ENCODE measurements around the gene COTL1. TPM values are rescaled to one million over a fixed set of nuclear protein-coding genes. Genes with fewer than 3 reads are reported as not detected.

Gene COTL1
- total and polyA plus RNA-seq, 9 donors = 13.8 to 46.4 (median 29.3) TPM

DNA sequence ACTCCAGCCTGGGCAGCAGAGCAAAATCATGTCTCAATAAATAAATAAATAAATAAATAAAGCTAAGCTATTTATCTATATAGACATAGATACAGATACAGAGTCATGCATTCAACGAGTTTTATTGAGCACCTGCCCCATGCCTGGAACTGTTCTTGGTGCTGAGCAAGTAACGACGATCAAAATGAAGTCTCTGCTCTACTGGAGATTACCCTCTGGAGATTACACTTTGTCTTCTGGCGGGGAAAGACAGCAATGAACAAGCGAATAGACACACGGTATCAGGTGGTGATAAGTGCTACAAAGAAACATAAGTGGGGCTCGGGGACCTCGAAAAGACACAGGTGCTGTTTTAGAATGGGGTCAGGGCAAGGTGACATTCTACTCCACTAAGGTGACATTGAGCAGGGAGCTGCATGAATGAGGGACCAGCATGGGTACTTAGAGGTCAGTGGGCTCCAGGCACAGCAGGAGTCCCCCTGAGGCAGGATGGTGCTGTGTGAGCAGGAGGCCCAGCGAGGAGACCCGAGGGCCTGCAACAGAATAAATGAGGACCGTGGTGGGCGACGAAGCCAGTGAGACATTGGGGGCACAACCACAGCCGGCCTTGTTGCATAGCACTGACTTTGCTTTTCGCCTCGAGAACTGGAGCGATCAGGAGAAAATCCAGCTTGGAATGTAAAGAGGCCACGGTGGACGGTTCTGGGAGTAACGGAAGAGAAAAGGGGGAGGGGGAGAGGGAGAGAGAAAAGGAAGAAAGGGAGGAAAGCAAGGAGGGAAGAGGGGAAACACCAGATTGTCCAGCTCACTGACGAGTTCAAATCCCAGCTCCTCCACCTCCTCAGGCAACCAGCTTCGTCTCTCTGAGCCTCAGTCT lies 71.0 kb downstream of the COTL1 start:
- H3K27me3 ChIP-seq = no peaks in the 10 kb centered on the region
- H3K36me3 ChIP-seq = no peaks in the 10 kb centered on the region
- no peak for DNase-seq
- no peak overlapping the region for H3K4me3 ChIP-seq
- TF ChIP-seq EP300 (IDR thresholded peaks at IDR 0.05) (no peak), POLR2A (IDR thresholded peaks at IDR 0.05) (no peak)
- TF ChIP-seq, protein P1, sequence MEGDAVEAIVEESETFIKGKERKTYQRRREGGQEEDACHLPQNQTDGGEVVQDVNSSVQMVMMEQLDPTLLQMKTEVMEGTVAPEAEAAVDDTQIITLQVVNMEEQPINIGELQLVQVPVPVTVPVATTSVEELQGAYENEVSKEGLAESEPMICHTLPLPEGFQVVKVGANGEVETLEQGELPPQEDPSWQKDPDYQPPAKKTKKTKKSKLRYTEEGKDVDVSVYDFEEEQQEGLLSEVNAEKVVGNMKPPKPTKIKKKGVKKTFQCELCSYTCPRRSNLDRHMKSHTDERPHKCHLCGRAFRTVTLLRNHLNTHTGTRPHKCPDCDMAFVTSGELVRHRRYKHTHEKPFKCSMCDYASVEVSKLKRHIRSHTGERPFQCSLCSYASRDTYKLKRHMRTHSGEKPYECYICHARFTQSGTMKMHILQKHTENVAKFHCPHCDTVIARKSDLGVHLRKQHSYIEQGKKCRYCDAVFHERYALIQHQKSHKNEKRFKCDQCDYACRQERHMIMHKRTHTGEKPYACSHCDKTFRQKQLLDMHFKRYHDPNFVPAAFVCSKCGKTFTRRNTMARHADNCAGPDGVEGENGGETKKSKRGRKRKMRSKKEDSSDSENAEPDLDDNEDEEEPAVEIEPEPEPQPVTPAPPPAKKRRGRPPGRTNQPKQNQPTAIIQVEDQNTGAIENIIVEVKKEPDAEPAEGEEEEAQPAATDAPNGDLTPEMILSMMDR (IDR thresholded peaks at IDR 0.05) = no peak
- H3K4me1 ChIP-seq (ENCODE audit: insufficient read depth) = no peaks in the 10 kb centered on the region
- WGBS, 3 donors = 78 to 86% (median 81%) methylated on average over 22 of the region's 22 CpGs
- H3K9me3 ChIP-seq = no peaks in the 10 kb centered on the region
- no peak overlapping the region for H3K27ac ChIP-seq
- intact Hi-C loops (cut with DNase I) = no loop called here

DNA sequence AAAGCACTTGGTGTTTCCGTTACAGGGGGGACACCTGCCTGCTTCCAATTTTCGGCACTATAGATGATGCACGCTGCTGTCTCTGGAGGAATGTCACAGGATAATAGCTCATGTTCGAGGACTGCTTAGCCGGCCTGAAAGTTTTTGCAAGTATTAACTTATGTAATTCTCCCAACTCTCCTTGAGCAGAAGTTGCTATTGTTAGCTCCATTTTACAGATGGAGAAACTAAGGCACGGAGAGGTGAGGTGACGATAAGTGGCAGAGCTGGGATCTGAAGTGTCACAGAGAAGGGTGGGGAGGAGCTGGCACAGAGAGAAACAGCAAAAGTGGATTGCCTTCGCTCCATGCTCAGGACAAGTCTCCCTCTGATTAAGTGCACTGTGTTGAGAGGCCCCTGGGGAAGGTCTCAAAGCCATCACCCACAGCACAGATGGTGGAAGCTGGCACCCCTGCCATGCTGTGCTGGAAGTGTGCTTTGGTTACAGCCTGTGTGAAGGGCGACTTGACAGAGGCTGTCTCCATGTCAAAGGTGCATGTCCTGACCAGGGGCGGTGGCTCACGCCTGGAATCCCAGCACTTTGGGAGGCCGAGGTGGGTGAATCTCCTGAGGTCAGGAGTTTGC lies 72.7 kb downstream of the COTL1 start:
- Histone ChIP-seq H3K36me3 (no peaks in the 10 kb centered on the region), H3K4me1 (ENCODE audit: insufficient read depth) (no peaks in the 10 kb centered on the region), H3K9me3 (no peaks in the 10 kb centered on the region), H3K27me3 (no peaks in the 10 kb centered on the region), H3K4me3 (no peak overlapping the region), H3K27ac (no peak overlapping the region)
- DNase-seq = no peak
- TF ChIP-seq EP300 (IDR thresholded peaks at IDR 0.05) = no peak
- TF ChIP-seq POLR2A (IDR thresholded peaks at IDR 0.05) = no peak
- TF ChIP-seq, protein P1 (IDR thresholded peaks at IDR 0.05) = no peak
- intact Hi-C loops (cut with DNase I) = no loop called here
- WGBS, 3 donors = 73 to 85% (median 74%) methylated on average over 12 of the region's 12 CpGs

DNA sequence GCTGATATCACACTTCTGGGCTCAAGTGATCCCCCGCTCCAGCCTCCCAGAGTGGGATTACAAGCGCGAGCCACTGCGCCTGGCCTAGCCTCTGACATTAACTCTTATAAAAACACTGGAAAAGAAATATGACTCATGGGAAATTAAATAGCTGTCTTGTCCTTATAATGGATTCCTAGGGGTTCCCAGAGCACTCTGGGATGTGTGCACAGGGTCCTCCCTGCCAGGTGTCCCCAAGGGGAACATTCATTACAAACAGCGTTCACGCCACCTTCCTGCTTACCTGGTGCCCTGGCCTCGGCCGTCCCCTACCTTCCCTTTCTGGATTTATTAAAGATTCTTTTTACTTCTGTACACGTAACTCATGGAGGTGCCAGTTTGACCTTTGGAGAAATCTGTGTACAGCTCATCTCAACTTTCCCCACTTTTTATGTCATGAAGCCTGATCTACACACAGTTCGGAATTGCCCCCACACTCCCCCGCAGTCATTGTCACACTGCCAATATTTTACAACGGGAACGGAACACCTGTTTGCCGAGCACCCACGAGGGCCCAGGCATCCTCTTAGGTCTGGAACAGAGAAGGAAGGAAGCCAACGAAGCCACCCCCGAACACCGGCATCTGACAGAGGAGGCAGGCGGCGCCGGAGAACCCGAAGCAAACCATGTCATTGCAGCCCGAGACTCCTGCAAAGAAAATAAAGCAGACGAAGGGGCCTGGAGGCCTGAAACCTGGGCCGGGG lies 73.7 kb downstream of the COTL1 start:
- H3K4me3 ChIP-seq = no peak overlapping the region
- no peaks in the 10 kb centered on the region for H3K27me3 ChIP-seq
- no peaks in the 10 kb centered on the region for H3K9me3 ChIP-seq
- H3K36me3 ChIP-seq = no peaks in the 10 kb centered on the region
- intact Hi-C loops (cut with DNase I) = no loop called here
- no peak for DNase-seq
- H3K27ac ChIP-seq = no peak overlapping the region
- no peaks in the 10 kb centered on the region for H3K4me1 ChIP-seq (ENCODE audit: insufficient read depth)
- WGBS, 3 donors = 41 to 50% (median 49%) methylated on average over 25 of the region's 25 CpGs
- TF ChIP-seq EP300 (IDR thresholded peaks at IDR 0.05) = no peak
- TF ChIP-seq, protein P1 (IDR thresholded peaks at IDR 0.05) = no peak
- no peak for TF ChIP-seq POLR2A (IDR thresholded peaks at IDR 0.05)

DNA sequence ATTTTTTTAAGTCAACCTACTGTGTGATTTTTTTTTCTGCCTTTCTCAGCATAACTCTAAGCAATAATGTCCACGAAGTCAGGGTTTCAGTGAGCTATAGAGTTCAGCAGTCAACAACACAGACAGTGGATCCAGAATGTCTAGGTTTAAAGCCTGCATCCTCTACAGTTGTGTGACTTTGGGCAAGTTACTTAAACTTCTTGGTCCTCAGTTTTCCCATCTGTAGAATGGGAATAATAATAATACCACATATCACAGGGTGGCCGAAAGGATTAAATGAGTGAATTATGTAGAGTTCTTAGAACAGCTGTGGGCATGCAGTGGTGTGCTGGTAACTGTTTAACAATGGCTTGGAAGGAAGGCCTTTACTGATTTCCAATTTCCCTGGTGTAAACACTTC lies 74.6 kb downstream of the COTL1 start:
- 90 to 95% (median 93%) methylated on average over 2 of the region's 2 CpGs for WGBS, 3 donors
- intact Hi-C loops (cut with DNase I) = no loop called here
- no peaks in the 10 kb centered on the region for H3K27me3 ChIP-seq

More for the DNA sequence above, 74.6 kb downstream of the COTL1 start:
- no peak for DNase-seq
- TF ChIP-seq POLR2A (IDR thresholded peaks at IDR 0.05) (no peak), EP300 (IDR thresholded peaks at IDR 0.05) (no peak)
- TF ChIP-seq, protein P1 (IDR thresholded peaks at IDR 0.05) = no peak
- no peaks in the 10 kb centered on the region for H3K4me1 ChIP-seq (ENCODE audit: insufficient read depth)
- no peaks in the 10 kb centered on the region for H3K36me3 ChIP-seq
- H3K27ac ChIP-seq = no peak overlapping the region
- H3K9me3 ChIP-seq = no peaks in the 10 kb centered on the region
- no peak overlapping the region for H3K4me3 ChIP-seq

Measured in ovary (tissue), 9 donors.